ENCODE measurements around the gene RET. TPM values are rescaled to one million over a fixed set of nuclear protein-coding genes. Genes with fewer than 3 reads are reported as not detected.

RET gene
- total and polyA plus RNA-seq, 2 of the 8 experiments (the other 6 are each of a cell fraction or from before 2014, with no cell fraction given) = 6.7 to 8.4 TPM

DNA sequence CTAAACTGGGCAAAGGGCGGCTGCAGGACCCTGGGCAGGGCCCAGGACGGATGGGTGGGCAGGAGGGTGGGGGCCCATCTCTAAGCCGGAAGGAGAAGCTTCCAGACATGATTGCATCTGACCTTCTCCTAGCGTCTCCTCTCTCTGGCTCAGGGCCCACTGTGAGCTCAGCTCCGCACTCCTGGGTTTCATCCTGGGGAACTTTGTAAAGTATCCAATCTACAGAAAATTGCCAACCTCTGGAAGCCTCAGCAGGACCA is 8.8 kb upstream of the RET start (continued):
- TF ChIP-seq, protein P1, sequence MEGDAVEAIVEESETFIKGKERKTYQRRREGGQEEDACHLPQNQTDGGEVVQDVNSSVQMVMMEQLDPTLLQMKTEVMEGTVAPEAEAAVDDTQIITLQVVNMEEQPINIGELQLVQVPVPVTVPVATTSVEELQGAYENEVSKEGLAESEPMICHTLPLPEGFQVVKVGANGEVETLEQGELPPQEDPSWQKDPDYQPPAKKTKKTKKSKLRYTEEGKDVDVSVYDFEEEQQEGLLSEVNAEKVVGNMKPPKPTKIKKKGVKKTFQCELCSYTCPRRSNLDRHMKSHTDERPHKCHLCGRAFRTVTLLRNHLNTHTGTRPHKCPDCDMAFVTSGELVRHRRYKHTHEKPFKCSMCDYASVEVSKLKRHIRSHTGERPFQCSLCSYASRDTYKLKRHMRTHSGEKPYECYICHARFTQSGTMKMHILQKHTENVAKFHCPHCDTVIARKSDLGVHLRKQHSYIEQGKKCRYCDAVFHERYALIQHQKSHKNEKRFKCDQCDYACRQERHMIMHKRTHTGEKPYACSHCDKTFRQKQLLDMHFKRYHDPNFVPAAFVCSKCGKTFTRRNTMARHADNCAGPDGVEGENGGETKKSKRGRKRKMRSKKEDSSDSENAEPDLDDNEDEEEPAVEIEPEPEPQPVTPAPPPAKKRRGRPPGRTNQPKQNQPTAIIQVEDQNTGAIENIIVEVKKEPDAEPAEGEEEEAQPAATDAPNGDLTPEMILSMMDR (IDR thresholded peaks at IDR 0.05; ENCODE audit: control extremely low read depth in 1 of 3, insufficient read depth in 1 of 3, low read depth in 1 of 3, low read length in 3 of 3) = no peak
- TF ChIP-seq NRF1 (IDR thresholded peaks at IDR 0.05; ENCODE audit: low read depth, low read length) (no peak), CHD2 (IDR thresholded peaks at IDR 0.05; ENCODE audit: low read length) (no peak), CREB1 (IDR thresholded peaks at IDR 0.05) (no peak), YY1 (IDR thresholded peaks at IDR 0.05; ENCODE audit: low read depth, low read length) (no peak)

All from H1 (cell line).